ENCODE data around the gene LYPD4.

DNA sequence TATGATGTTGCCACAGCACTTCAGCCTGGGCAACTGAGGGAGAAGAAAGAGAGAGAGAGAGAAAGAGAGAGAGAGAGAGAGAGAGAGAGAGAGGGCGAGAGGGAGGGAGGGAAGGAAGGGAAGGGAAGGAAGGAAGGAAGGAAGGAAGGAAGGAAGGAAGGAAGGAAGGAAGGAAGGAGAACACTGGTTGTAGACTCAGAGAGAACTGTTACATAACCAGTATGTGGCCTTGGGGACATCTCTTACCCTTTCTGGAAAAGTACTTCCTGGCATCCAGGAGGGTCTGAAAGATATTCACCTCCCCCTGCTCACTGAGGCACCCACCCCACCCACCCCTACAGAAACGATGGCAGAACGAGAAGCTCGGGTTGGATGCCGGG is 35.8 kb upstream of the LYPD4 start:
- TF ChIP-seq, protein P1, sequence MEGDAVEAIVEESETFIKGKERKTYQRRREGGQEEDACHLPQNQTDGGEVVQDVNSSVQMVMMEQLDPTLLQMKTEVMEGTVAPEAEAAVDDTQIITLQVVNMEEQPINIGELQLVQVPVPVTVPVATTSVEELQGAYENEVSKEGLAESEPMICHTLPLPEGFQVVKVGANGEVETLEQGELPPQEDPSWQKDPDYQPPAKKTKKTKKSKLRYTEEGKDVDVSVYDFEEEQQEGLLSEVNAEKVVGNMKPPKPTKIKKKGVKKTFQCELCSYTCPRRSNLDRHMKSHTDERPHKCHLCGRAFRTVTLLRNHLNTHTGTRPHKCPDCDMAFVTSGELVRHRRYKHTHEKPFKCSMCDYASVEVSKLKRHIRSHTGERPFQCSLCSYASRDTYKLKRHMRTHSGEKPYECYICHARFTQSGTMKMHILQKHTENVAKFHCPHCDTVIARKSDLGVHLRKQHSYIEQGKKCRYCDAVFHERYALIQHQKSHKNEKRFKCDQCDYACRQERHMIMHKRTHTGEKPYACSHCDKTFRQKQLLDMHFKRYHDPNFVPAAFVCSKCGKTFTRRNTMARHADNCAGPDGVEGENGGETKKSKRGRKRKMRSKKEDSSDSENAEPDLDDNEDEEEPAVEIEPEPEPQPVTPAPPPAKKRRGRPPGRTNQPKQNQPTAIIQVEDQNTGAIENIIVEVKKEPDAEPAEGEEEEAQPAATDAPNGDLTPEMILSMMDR (IDR thresholded peaks at IDR 0.05), result no peak
- no peak for TF ChIP-seq RELA (CRISPR knock-in tag; IDR thresholded peaks at IDR 0.05; ENCODE audit: borderline replicate concordance)
- TF ChIP-seq RORB (CRISPR knock-in tag; IDR thresholded peaks at IDR 0.05), result no peak
- TF ChIP-seq TEAD4 (CRISPR knock-in tag; IDR thresholded peaks at IDR 0.05), result no peak
- no peak for TF ChIP-seq CREB1 (CRISPR knock-in tag; IDR thresholded peaks at IDR 0.05)
- TF ChIP-seq, protein P2, sequence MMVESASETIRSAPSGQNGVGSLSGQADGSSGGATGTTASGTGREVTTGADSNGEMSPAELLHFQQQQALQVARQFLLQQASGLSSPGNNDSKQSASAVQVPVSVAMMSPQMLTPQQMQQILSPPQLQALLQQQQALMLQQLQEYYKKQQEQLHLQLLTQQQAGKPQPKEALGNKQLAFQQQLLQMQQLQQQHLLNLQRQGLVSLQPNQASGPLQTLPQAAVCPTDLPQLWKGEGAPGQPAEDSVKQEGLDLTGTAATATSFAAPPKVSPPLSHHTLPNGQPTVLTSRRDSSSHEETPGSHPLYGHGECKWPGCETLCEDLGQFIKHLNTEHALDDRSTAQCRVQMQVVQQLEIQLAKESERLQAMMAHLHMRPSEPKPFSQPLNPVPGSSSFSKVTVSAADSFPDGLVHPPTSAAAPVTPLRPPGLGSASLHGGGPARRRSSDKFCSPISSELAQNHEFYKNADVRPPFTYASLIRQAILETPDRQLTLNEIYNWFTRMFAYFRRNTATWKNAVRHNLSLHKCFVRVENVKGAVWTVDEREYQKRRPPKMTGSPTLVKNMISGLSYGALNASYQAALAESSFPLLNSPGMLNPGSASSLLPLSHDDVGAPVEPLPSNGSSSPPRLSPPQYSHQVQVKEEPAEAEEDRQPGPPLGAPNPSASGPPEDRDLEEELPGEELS (CRISPR knock-in tag; IDR thresholded peaks at IDR 0.05), result no peak
- TF ChIP-seq NR1H2 (CRISPR knock-in tag; IDR thresholded peaks at IDR 0.05), result no peak
- TF ChIP-seq, protein P3, sequence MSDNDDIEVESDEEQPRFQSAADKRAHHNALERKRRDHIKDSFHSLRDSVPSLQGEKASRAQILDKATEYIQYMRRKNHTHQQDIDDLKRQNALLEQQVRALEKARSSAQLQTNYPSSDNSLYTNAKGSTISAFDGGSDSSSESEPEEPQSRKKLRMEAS (CRISPR knock-in tag; IDR thresholded peaks at IDR 0.05), result no peak
- TF ChIP-seq SP1 (CRISPR knock-in tag; conservative IDR thresholded peaks at IDR 0.05), result no peak
- TF ChIP-seq, protein P4, sequence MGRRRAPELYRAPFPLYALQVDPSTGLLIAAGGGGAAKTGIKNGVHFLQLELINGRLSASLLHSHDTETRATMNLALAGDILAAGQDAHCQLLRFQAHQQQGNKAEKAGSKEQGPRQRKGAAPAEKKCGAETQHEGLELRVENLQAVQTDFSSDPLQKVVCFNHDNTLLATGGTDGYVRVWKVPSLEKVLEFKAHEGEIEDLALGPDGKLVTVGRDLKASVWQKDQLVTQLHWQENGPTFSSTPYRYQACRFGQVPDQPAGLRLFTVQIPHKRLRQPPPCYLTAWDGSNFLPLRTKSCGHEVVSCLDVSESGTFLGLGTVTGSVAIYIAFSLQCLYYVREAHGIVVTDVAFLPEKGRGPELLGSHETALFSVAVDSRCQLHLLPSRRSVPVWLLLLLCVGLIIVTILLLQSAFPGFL (CRISPR knock-in tag; IDR thresholded peaks at IDR 0.05; ENCODE audit: borderline replicate concordance), result no peak
- TF ChIP-seq TCF7 (CRISPR knock-in tag; IDR thresholded peaks at IDR 0.05; ENCODE audit: low read depth), result no peak
- no peak for TF ChIP-seq EMX1 (CRISPR knock-in tag; IDR thresholded peaks at IDR 0.05)
- TF ChIP-seq ZNF263 (CRISPR knock-in tag; IDR thresholded peaks at IDR 0.05; ENCODE audit: low read depth), result no peak

Data from WTC11 (cell line).